Retinal pigment epithelial cell (primary cell): ENCODE data around the gene RBX1.
"Not testable (repeated sequence)": the region's sequence is repeated elsewhere in the genome, so short reads cannot be mapped to it uniquely, and the experiment has no call there.

Experiments
- DNase-seq: peaks from one replicate; pipeline ENCODE4 v3.0.0-alpha.2; 2010; ENCODE audit warnings: low read depth
- H3K4me3 ChIP-seq: 2 replicates; pipeline ENCODE4 v1.5.1; 2011; ENCODE audit warnings: mild to moderate bottlenecking, low read length, control low read depth, moderate library complexity
- CTCF ChIP-seq: conservative IDR thresholded peaks from 2 replicates; pipeline ENCODE4 v1.5.1; 2011; ENCODE audit warnings: low read depth, low read length, control low read depth, inconsistent platforms

Gene RBX1

GRCh38 chr22:40991298-40991697 is 40.1 kb downstream of the RBX1 start:
- no peak for DNase-seq
- H3K4me3 ChIP-seq: no peak overlapping the region
- no peak for TF ChIP-seq CTCF

- DNase-seq: no peak
- TF ChIP-seq CTCF: no peak
- no peak overlapping the region for H3K4me3 ChIP-seq
These were observed 44.6 kb downstream of the RBX1 start for GRCh38 chr22:40995821-40996220.

- DNase-seq: no peak
- TF ChIP-seq CTCF: no peak
- no peak overlapping the region for H3K4me3 ChIP-seq
These were observed 46.3 kb downstream of the RBX1 start for GRCh38 chr22:40997520-40997919.

- no peak for TF ChIP-seq CTCF
- DNase-seq: no peak
- no peak overlapping the region for H3K4me3 ChIP-seq
These were observed 48.9 kb downstream of the RBX1 start for GRCh38 chr22:41000040-41000565.

GRCh38 chr22:41000941-41001721 is 50.0 kb downstream of the RBX1 start:
- DNase-seq: no peak
- no peak for TF ChIP-seq CTCF
- H3K4me3 ChIP-seq: no peak overlapping the region

GRCh38 chr22:41001722-41002122 is 50.5 kb downstream of the RBX1 start:
- no peak for DNase-seq
- no peak for TF ChIP-seq CTCF
- no peak overlapping the region for H3K4me3 ChIP-seq

GRCh38 chr22:41002386-41002785 is 51.2 kb downstream of the RBX1 start:
- not testable (repeated sequence) for H3K4me3 ChIP-seq, DNase-seq
